Heart left ventricle (tissue), 13 donors: ENCODE measurements around the gene SLC45A3.

Experiments
- POLR2A ChIP-seq, 2 donors: fragments of 450-650 bp; IDR thresholded peaks; one replicate each; pipeline ENCODE4 v1.6.1; 2017; ENCODE audit warnings: antibody characterized with exemption in 2 of 2, mild to moderate bottlenecking in 2 of 2, moderate library complexity in 2 of 2
- TF ChIP-seq, protein P1 (sequence below), 12 donors: fragments of 200-600 bp; sonication (generic) in 4 of 12; IDR thresholded peaks; one replicate each; pipeline versions ENCODE4 v1.5.0 to v1.8.0; 2018 to 2022; ENCODE audit warnings: antibody characterized with exemption in 12 of 12, mild to moderate bottlenecking in 5 of 12
- donor health status: ischemic (EF 13 %, LVEDD 7.1; RV severe dilation, severe dysfunction).
- donor health status: DM: no; HTN: yes; CAD: no.
- donor health status: DM: no; HTN: no; CAD: no.
- donor health status: ischemic (EF 25% LVEDD 6.9; RV normal size, moderate dysfunction).
- donor health status: ischemic (EF 25% LVEDD 5.7; RV mildly dilated, moderate dysfunction).
- donor health status: ischemic (EF 35%, LVEDD 5.7; RV mildly dilated, moderate dysfunction).
- donor health status: nonischemic (EF 11% LVEDD 7.7; RV severe dilation, severe dysfunction).
- donor health status: DM: yes; HTN: yes; CAD: no.
- donor health status: PGD.
- donor health status: ischemic (EF 29% LVEDD 5.4; RV normal size, mild dysfunction).
- donor health status: nonischemic (EF 23%, LVEDD 6.1; RV moderate dilation, normal function).

DNA sequence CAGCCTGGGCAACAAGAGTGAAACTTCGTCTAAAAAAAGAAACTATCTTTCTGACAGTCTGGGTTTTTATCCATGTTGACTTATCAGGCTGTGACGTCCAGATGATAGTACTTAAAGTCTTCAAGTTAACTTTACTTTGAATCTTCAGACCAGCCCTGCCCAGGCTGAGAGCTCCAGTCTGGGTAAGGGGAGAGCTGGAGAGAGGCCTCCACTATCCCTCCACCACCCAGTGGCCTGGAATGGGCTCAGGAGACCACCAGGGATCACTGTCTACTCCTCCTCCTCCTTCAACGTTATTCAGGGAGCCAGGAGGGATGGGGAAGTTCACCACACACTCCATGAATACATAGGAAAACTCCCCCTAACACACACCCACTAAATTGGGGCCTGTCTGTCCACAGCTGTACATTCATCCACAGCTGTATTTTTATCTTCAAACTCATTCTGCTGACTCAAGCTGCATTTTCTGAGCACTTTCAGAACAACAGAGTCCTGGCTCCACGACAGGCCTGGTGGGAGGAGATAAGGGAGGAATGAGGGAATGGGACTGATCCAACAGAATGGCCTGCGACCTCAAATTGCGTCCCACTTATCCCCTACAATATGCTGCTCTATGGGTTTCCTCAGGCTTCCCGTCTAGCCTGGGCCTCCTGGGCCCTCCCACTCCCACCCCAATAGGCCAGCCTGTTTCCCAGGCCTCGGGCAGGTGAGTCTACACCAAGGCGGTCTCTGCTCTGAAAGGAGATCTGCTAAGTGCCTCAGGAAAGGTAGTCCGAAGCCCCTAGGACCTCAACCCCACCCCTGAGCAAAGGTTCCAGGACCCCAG is 1.8 kb downstream of the SLC45A3 start:
- TF ChIP-seq, protein P1, sequence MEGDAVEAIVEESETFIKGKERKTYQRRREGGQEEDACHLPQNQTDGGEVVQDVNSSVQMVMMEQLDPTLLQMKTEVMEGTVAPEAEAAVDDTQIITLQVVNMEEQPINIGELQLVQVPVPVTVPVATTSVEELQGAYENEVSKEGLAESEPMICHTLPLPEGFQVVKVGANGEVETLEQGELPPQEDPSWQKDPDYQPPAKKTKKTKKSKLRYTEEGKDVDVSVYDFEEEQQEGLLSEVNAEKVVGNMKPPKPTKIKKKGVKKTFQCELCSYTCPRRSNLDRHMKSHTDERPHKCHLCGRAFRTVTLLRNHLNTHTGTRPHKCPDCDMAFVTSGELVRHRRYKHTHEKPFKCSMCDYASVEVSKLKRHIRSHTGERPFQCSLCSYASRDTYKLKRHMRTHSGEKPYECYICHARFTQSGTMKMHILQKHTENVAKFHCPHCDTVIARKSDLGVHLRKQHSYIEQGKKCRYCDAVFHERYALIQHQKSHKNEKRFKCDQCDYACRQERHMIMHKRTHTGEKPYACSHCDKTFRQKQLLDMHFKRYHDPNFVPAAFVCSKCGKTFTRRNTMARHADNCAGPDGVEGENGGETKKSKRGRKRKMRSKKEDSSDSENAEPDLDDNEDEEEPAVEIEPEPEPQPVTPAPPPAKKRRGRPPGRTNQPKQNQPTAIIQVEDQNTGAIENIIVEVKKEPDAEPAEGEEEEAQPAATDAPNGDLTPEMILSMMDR (IDR thresholded peaks at IDR 0.05): no peak
- TF ChIP-seq POLR2A (IDR thresholded peaks at IDR 0.05): no peak
